ENCODE data around the gene FCGBP.

DNA sequence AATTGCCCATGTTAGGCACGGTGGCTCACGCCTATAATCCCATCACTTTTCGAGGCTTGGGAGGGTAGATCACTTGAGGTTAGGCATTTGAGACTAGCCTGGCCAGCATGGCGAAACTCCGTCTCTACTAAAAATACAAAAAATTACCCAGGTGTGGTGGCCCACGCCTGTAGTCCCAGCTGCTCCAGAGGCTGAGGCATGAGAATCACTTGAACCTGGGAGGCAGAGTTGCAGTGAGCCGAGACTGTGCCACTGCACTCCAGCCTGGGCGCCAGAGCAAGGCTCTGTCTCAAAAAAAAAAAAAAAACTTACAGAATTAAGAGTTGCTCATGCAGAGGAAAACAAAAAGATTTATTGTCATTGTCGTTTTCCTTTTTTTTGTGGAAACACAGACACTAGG lies 33.1 kb upstream of the FCGBP start:
- TF ChIP-seq TFCP2L1 (CRISPR knock-in tag; IDR thresholded peaks at IDR 0.05) (no peak), MAFK (IDR thresholded peaks at IDR 0.05; ENCODE audit: partially characterized antibody) (no peak), POLR2A (IDR thresholded peaks at IDR 0.05; ENCODE audit: low read length) (no peak), KDM5A (IDR thresholded peaks at IDR 0.05) (no peak)
- TF ChIP-seq, protein P1, sequence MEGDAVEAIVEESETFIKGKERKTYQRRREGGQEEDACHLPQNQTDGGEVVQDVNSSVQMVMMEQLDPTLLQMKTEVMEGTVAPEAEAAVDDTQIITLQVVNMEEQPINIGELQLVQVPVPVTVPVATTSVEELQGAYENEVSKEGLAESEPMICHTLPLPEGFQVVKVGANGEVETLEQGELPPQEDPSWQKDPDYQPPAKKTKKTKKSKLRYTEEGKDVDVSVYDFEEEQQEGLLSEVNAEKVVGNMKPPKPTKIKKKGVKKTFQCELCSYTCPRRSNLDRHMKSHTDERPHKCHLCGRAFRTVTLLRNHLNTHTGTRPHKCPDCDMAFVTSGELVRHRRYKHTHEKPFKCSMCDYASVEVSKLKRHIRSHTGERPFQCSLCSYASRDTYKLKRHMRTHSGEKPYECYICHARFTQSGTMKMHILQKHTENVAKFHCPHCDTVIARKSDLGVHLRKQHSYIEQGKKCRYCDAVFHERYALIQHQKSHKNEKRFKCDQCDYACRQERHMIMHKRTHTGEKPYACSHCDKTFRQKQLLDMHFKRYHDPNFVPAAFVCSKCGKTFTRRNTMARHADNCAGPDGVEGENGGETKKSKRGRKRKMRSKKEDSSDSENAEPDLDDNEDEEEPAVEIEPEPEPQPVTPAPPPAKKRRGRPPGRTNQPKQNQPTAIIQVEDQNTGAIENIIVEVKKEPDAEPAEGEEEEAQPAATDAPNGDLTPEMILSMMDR (IDR thresholded peaks at IDR 0.05), result no peak
